Kidney (tissue), 22 donors: ENCODE data around the gene TMEM208. TPM values are rescaled to one million over a fixed set of nuclear protein-coding genes. Genes with fewer than 3 reads are reported as not detected.
A peak's percentile ranks its signal among the peaks of the same experiment; 100 is the strongest.

ENCODE experiments used
- DNase-seq, 5 donors: peaks; one replicate each; pipeline ENCODE4 v3.0.0-alpha.2; 2013 to 2020
- FAIRE-seq: peaks from 2 replicates; lab custom pipeline; 2012; peaks lifted over from hg19 to GRCh38; lab: Jason Lieb, UNC
- H3K27ac ChIP-seq, 2 donors: one replicate each; pipeline ENCODE4 v1.7.0; 2013; ENCODE audit warnings: low read depth in 2 of 2, low read length in 2 of 2, inconsistent platforms in 1 of 2
- H3K27me3 ChIP-seq: one replicate; pipeline ENCODE4 v1.7.1; 2013; ENCODE audit warnings: low read length, inconsistent platforms; ENCODE audit not compliant: control insufficient read depth, insufficient read depth
- H3K36me3 ChIP-seq, 3 donors: one replicate each; pipeline versions ENCODE4 v1.7.0 to v1.7.1; 2013; ENCODE audit warnings: low read length in 3 of 3, control low read depth in 1 of 3, inconsistent platforms in 1 of 3; ENCODE audit not compliant: insufficient read depth in 3 of 3, control insufficient read depth in 2 of 3
- H3K4me1 ChIP-seq, 3 donors: one replicate each; pipeline versions ENCODE4 v1.7.0 to v1.7.1; 2013; ENCODE audit warnings: low read length in 3 of 3, inconsistent platforms in 1 of 3, low read depth in 1 of 3; ENCODE audit not compliant: control insufficient read depth in 2 of 3, insufficient read depth in 2 of 3
- H3K4me3 ChIP-seq, 3 donors: one replicate each; pipeline versions ENCODE4 v1.7.0 to v1.8.1; 2013; ENCODE audit warnings: low read length in 3 of 3, control low read depth in 1 of 3, inconsistent platforms in 1 of 3
- H3K9ac ChIP-seq, 3 donors: one replicate each; pipeline versions ENCODE4 v1.7.0 to v1.7.1; 2013; ENCODE audit warnings: low read length in 3 of 3, control low read depth in 1 of 3, inconsistent platforms in 1 of 3
- H3K9me3 ChIP-seq, 3 donors: one replicate each; pipeline versions ENCODE4 v1.7.0 to v1.7.1; 2013; ENCODE audit warnings: low read length in 3 of 3, control low read depth in 1 of 3, inconsistent platforms in 1 of 3; ENCODE audit not compliant: control insufficient read depth in 2 of 3, insufficient read depth in 1 of 3
- intact Hi-C: fragments of 100-400 bp; cut with DNase I; formaldehyde crosslinking; loops from one replicate; pipeline ENCODE4 v1.11.1; 2022
- long read RNA-seq, 10 donors: library from polyadenylated mRNA in 1 of 10; unstranded in 1 of 10; transcript quantifications; one replicate each; pipeline ENCODE4 v2.0.0 and lab custom pipeline, GENCODE V29; 2021 to 2026
- polyA plus RNA-seq: library from polyadenylated mRNA; stranded (reverse); fragments of 350-450 nt; fragmentation: Illumina TruSeq; extraction: RNeasy Lipid Tissue Mini Kit (QIAGEN cat#74804); gene quantifications from one replicate; pipeline ENCODE4 v1.2.3, GENCODE V29; 2014; ENCODE audit warnings: low read depth, low replicate concordance; ENCODE audit not compliant: insufficient read depth
- total RNA-seq: library from RNA; stranded (reverse); fragmentation: NEBNext Ultra II Directional; extraction: Animal tissue kit (Norgen Biotek cat#: 25700); gene quantifications from one replicate; pipeline ENCODE4 v1.2.1, GENCODE V29; 2021
- TF ChIP-seq, protein P1 (sequence below): IDR thresholded peaks from 3 replicates; pipeline ENCODE4 v1.5.1; 2012; ENCODE audit warnings: mild to moderate bottlenecking, moderate library complexity, borderline replicate concordance; ENCODE audit not compliant: insufficient read depth; ENCODE audit errors: extremely low read depth
- donor health status: control.
- donor health status: control.
- donor health status: control.
- donor health status: control.
- donor health status: control.
- donor health status: DM: yes; HTN: yes; CAD: no.
- donor health status: Normal renal cell carcinoma (clear cell type).

The TMEM208 gene
- total RNA-seq (47.1 TPM), polyA plus RNA-seq (145 TPM)
- long read RNA-seq, donor 1, transcript TMEM208-201 (6 exons, 793 nt): major isoform, 14 of 17 reads
- long read RNA-seq, donor 1, partial matches to known transcripts: 0 of 17 reads
- long read RNA-seq, donor 1, other reads (novel, unspliced or antisense): 0 of 17 reads
- long read RNA-seq, donor 2, transcript TMEM208-201 (6 exons, 793 nt): major isoform, 32 of 40 reads
- long read RNA-seq, donor 2, partial matches to known transcripts: 5 of 40 reads
- long read RNA-seq, donor 2, other reads (novel, unspliced or antisense): 0 of 40 reads
- long read RNA-seq, donor 3, transcript TMEM208-201 (6 exons, 793 nt): major isoform, 45 of 63 reads
- long read RNA-seq, donor 3, partial matches to known transcripts: 13 of 63 reads
- long read RNA-seq, donor 3, other reads (novel, unspliced or antisense): 0 of 63 reads
- long read RNA-seq, donor 4, transcript TMEM208-201 (6 exons, 793 nt): major isoform, 24 of 29 reads
- long read RNA-seq, donor 4, partial matches to known transcripts: 0 of 29 reads
- long read RNA-seq, donor 4, other reads (novel, unspliced or antisense): 0 of 29 reads
- long read RNA-seq, donor 5, partial matches to known transcripts: 0 of 1 reads
- long read RNA-seq, donor 5, other reads (novel, unspliced or antisense): 0 of 1 reads
- long read RNA-seq, donor 6, transcript TMEM208-201 (6 exons, 793 nt): major isoform, 53 of 78 reads
- long read RNA-seq, donor 6, partial matches to known transcripts: 21 of 78 reads
- long read RNA-seq, donor 6, other reads (novel, unspliced or antisense): 0 of 78 reads
- long read RNA-seq, donor 7, transcript TMEM208-201 (6 exons, 793 nt): major isoform, 21 of 29 reads
- long read RNA-seq, donor 7, partial matches to known transcripts: 3 of 29 reads
- long read RNA-seq, donor 7, other reads (novel, unspliced or antisense): 1 of 29 reads
- long read RNA-seq, donor 8, transcript TMEM208-201 (6 exons, 793 nt): major isoform, 26 of 37 reads
- long read RNA-seq, donor 8, partial matches to known transcripts: 6 of 37 reads
- long read RNA-seq, donor 8, other reads (novel, unspliced or antisense): 0 of 37 reads
- long read RNA-seq, donor 9, transcript TMEM208-201 (6 exons, 793 nt): major isoform, 17 of 18 reads
- long read RNA-seq, donor 9, partial matches to known transcripts: 0 of 18 reads
- long read RNA-seq, donor 9, other reads (novel, unspliced or antisense): 0 of 18 reads
- long read RNA-seq, donor 10, transcript TMEM208-201 (6 exons, 793 nt): major isoform, 24 of 43 reads
- long read RNA-seq, donor 10, partial matches to known transcripts: 12 of 43 reads
- long read RNA-seq, donor 10, other reads (novel, unspliced or antisense): 0 of 43 reads

DNA sequence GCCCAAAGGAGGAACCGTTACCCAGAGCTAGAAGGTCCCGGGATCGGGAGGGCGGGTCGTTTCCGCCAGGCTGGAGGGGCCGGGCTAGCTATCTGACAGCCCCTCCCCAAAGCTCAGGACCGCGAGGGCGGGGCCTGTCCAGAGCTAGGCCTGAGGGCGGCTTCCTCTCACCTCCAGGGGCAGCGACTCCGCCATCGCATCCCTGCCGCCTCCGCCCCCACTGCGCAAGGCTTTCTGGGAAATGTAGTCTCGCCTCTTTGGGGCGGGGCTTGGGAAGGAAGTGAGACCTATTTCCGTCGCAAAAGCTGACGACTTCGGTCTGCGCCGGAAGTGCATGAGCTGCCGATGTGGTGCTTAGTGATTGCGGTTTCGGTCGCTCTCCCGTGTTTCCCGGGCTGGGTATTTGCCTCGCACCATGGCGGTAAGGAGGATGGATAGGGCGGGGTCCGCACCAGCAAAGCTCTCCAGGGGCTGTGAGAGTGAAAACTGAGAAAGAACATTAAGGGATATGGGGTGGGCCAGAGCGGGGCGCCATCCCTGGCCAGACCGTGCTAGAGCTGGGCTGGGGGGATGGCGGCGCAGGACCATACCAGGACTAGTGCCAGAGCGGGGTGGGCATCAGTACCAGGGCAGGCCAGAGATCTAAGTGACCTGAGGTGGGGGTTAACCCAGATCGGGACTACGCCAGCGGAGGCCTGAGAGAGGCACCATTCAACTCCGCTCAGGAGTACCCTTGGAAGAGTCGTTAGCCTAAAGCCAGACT, at the start of gene TMEM208:
TSS of gene TMEM208 (plus strand) at position 327 of the 763 bp plus-strand sequence. CDS start at position 416, 89 bp downstream.
- TF ChIP-seq, protein P1, sequence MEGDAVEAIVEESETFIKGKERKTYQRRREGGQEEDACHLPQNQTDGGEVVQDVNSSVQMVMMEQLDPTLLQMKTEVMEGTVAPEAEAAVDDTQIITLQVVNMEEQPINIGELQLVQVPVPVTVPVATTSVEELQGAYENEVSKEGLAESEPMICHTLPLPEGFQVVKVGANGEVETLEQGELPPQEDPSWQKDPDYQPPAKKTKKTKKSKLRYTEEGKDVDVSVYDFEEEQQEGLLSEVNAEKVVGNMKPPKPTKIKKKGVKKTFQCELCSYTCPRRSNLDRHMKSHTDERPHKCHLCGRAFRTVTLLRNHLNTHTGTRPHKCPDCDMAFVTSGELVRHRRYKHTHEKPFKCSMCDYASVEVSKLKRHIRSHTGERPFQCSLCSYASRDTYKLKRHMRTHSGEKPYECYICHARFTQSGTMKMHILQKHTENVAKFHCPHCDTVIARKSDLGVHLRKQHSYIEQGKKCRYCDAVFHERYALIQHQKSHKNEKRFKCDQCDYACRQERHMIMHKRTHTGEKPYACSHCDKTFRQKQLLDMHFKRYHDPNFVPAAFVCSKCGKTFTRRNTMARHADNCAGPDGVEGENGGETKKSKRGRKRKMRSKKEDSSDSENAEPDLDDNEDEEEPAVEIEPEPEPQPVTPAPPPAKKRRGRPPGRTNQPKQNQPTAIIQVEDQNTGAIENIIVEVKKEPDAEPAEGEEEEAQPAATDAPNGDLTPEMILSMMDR: peak; percentile 13
- H3K9ac ChIP-seq: peak within 1 kb of the TSS; percentile 85 to 96 (median 90)
- peak within 1 kb of the TSS; percentile 3 to 85 for H3K27ac ChIP-seq
- H3K4me3 ChIP-seq: peak within 1 kb of the TSS; percentile 94 to 100 (median 98)
- FAIRE-seq: peak; percentile 77
- no peaks in the 10 kb centered on the region for H3K27me3 ChIP-seq
- peaks cover 2 to 26% (median 16%) of the 10 kb centered on the region in 3 donors for H3K36me3 ChIP-seq
- H3K9me3 ChIP-seq: no peaks in the 10 kb centered on the region
- DNase-seq: peak; percentile 98 to 99 (median 99)
- H3K4me1 ChIP-seq: peaks cover 0 to 20% (median 11%) of the 10 kb centered on the region in 3 donors
- intact Hi-C loops: no loop called here

- intact Hi-C loops: no loop called here
- peak; percentile 70 to 94 (median 77) for DNase-seq
- Histone ChIP-seq H3K9ac (peak overlapping the region in 1 of 3 donors; percentile 22), H3K27me3 (peaks cover 11% of the 10 kb centered on the region), H3K4me3 (peak overlapping the region; percentile 6 to 62 (median 50)), H3K27ac (peak overlapping the region in 1 of 2 donors; percentile 53), H3K9me3 (no peaks in the 10 kb centered on the region), H3K4me1 (peaks cover 0 to 37% (median 6%) of the 10 kb centered on the region in 3 donors), H3K36me3 (no peaks in the 10 kb centered on the region)
- FAIRE-seq: no peak
- TF ChIP-seq, protein P1: peak; percentile 3
These were observed 48.9 kb upstream of the TMEM208 start for GRCh38 chr16:67177743-67178699.
